ENCODE results near the gene ATG101. TPM values are rescaled to one million over a fixed set of nuclear protein-coding genes. Genes with fewer than 3 reads are reported as not detected.

Gene ATG101
- polyA plus RNA-seq, 1 donor from 2014 or later, result 53.9 TPM

DNA sequence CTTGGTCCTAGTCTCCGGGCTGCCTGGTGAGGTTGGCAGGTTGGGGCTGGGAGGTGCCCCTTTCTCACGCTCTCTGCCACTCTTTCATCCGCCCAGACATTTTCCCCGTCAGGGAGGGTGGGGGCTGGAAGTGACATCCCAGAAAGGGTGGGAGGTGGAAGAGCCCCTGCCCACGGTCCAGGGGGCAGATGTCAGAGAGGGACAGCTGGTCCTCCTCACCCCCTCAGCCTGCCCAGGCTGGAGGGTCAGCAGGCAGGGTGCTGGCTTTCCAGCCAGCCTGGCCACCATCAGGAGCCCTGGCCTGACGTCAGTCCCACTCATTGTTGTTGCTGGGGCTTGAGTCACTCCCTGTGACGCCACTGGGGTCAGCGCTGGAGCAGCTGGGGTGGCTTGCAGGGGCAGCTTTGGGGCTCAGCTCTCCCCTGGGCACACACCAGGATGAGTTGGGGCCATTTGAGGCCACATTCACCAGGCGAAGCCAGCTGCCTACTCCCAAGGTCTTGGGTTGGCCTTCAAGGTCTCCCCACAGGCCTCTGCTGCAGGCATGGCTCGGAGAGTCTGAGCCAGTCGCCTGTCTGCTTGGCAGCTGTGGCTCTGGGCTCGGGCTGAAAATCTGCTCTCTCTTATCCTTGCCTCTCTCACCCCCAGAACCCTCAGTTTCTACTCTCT, 5.7 kb upstream of the ATG101 start:
- H3K27me3 ChIP-seq (ENCODE audit: insufficient read depth, low read depth, low read length), result no peaks in the 10 kb centered on the region
- no peak overlapping the region for H2AFZ ChIP-seq (ENCODE audit: low read depth, low read length)

DNA sequence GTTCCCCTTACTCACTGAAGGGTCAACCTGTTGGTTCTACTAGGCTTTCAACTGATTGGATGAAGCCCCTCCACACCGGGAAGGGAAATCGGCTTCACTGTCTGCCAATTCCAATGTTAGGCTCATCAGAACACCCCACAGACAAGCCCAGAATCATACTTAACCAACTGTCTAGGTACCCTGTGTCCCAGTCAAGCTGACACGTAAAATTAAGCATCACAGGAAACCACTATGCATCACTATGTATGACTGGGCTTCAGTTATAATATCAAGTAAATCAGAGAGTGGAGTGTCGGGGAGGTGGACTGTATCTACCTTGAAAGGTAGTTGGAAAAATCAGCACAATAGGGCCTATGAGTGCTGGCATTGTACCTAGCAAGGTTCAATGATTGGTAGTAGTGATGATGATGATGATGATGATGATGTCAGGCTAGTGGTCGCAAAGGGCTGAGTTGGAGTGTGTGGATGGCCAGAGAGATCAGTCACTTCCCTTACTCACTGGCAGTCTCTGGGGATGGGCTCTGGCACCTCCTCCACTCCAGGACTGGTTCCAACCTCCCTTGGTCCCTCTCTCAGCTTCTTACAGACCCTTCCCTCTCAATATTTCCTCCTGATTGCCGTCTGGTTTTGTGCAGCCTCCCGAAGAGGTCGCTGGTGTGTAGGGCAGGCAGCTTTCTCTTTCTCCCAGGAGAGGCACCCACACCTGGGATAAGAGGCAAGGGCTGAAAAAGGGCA, 3.3 kb upstream of the ATG101 start:
- no peak overlapping the region for H2AFZ ChIP-seq (ENCODE audit: low read depth, low read length)
- no peak overlapping the region for H3K4me2 ChIP-seq (ENCODE audit: low read length)
- H3K36me3 ChIP-seq (ENCODE audit: insufficient read depth, low read length), result no peaks in the 10 kb centered on the region
- no peaks in the 10 kb centered on the region for H3K27me3 ChIP-seq (ENCODE audit: insufficient read depth, low read depth, low read length)
- no peak overlapping the region for H3K4me3 ChIP-seq (ENCODE audit: low read length)
- peaks cover 15% of the 10 kb centered on the region for H3K79me2 ChIP-seq (replicated peaks; ENCODE audit: insufficient read depth, low read length)
- no peak overlapping the region for H3K9ac ChIP-seq (ENCODE audit: low read length)
- H3F3A ChIP-seq (ENCODE audit: insufficient read depth, low read length, poor library complexity, severe bottlenecking), result peaks cover 4% of the 10 kb centered on the region
- H4K20me1 ChIP-seq (ENCODE audit: insufficient read depth), result no peaks in the 10 kb centered on the region
- no peaks in the 10 kb centered on the region for H3K9me3 ChIP-seq (ENCODE audit: low read length)
- TF ChIP-seq TAF1 (IDR thresholded peaks at IDR 0.05; ENCODE audit: low read depth) (no peak), POLR2AphosphoS5 (IDR thresholded peaks at IDR 0.05) (no peak), REST (IDR thresholded peaks at IDR 0.05; ENCODE audit: borderline replicate concordance) (no peak), EP300 (conservative IDR thresholded peaks at IDR 0.05; ENCODE audit: poor library complexity, severe bottlenecking) (no peak), RAD21 (conservative IDR thresholded peaks at IDR 0.05) (no peak), EZH2 (IDR thresholded peaks at IDR 0.05; ENCODE audit: borderline replicate concordance, insufficient read depth, low read length, poor library complexity, severe bottlenecking) (no peak), SMC3 (conservative IDR thresholded peaks at IDR 0.05; ENCODE audit: poor library complexity) (no peak), MXI1 (conservative IDR thresholded peaks at IDR 0.05; ENCODE audit: poor library complexity, severe bottlenecking) (no peak)
- TF ChIP-seq, protein P1, sequence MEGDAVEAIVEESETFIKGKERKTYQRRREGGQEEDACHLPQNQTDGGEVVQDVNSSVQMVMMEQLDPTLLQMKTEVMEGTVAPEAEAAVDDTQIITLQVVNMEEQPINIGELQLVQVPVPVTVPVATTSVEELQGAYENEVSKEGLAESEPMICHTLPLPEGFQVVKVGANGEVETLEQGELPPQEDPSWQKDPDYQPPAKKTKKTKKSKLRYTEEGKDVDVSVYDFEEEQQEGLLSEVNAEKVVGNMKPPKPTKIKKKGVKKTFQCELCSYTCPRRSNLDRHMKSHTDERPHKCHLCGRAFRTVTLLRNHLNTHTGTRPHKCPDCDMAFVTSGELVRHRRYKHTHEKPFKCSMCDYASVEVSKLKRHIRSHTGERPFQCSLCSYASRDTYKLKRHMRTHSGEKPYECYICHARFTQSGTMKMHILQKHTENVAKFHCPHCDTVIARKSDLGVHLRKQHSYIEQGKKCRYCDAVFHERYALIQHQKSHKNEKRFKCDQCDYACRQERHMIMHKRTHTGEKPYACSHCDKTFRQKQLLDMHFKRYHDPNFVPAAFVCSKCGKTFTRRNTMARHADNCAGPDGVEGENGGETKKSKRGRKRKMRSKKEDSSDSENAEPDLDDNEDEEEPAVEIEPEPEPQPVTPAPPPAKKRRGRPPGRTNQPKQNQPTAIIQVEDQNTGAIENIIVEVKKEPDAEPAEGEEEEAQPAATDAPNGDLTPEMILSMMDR (IDR thresholded peaks at IDR 0.05; ENCODE audit: poor library complexity, severe bottlenecking), result no peak
- H3K27ac ChIP-seq (ENCODE audit: low read length), result no peak overlapping the region
- no peaks in the 10 kb centered on the region for H3K9me2 ChIP-seq (ENCODE audit: insufficient read depth, low read length)

More for the DNA sequence above, 5.7 kb upstream of the ATG101 start:
- H3K4me2 ChIP-seq (ENCODE audit: low read length), result no peak overlapping the region
- H3K27ac ChIP-seq (ENCODE audit: low read length), result no peak overlapping the region
- H3F3A ChIP-seq (ENCODE audit: insufficient read depth, low read length, poor library complexity, severe bottlenecking), result peaks cover 3% of the 10 kb centered on the region
- no peaks in the 10 kb centered on the region for H4K20me1 ChIP-seq (ENCODE audit: insufficient read depth)
- H3K36me3 ChIP-seq (ENCODE audit: insufficient read depth, low read length), result no peaks in the 10 kb centered on the region
- H3K9me3 ChIP-seq (ENCODE audit: low read length), result no peaks in the 10 kb centered on the region
- H3K9me2 ChIP-seq (ENCODE audit: insufficient read depth, low read length), result no peaks in the 10 kb centered on the region
- H3K79me2 ChIP-seq (replicated peaks; ENCODE audit: insufficient read depth, low read length), result no peaks in the 10 kb centered on the region
- TF ChIP-seq, protein P1 (IDR thresholded peaks at IDR 0.05; ENCODE audit: poor library complexity, severe bottlenecking), result no peak
- TF ChIP-seq POLR2AphosphoS5 (IDR thresholded peaks at IDR 0.05), result no peak
- TF ChIP-seq EZH2 (IDR thresholded peaks at IDR 0.05; ENCODE audit: borderline replicate concordance, insufficient read depth, low read length, poor library complexity, severe bottlenecking), result no peak
- H3K9ac ChIP-seq (ENCODE audit: low read length), result no peak overlapping the region
- no peak overlapping the region for H3K4me3 ChIP-seq (ENCODE audit: low read length)

Data from neural cell (in vitro differentiated cells).